ENCODE results near the gene CDX1. TPM values are rescaled to one million over a fixed set of nuclear protein-coding genes. Genes with fewer than 3 reads are reported as not detected.
A peak's percentile ranks its signal among the peaks of the same experiment; 100 is the strongest.

The CDX1 gene
- total and polyA plus RNA-seq, 2 experiments from 2014 or later, result 0.62 TPM; not detected in 1

DNA sequence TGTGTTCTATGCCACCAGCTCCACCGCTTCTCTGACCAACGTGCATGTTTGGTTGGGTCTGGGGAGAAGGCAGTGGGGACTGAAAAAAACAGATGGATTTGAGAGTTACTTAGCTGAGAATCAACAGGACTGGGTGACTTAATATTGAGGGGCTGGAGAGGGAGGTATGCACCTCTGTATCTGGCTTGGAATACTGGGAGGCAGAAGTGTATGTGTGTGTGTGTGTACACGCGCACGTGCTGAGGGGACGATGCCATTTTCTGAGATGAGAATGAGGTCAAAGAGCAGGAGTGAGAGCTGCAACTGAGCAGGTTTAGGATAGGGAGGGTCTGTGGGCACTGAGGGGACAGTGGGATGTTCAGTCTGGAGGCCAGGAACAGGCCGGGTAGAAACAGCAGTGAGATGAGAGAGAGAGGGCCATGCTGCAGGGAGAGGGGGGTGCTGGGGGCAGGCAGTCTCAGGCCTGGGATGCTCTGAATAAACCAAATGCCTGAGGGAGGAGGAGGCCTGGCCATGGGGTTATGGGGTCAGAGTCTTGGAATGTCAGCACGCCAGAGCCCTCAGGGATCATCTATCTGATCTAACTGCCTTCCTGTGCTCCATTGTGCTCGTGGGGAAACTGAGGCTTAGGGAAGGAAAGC is 24.9 kb upstream of the CDX1 start:
- Histone ChIP-seq H3K27me3 (no peaks in the 10 kb centered on the region), H3K4me1 (ENCODE audit: low read depth) (peaks cover 61% of the 10 kb centered on the region), H3K9me3 (ENCODE audit: low read depth) (no peaks in the 10 kb centered on the region), H3K36me3 (no peaks in the 10 kb centered on the region), H3K27ac (peak overlapping the region; percentile 82), H3K4me3 (no peak overlapping the region)
- TF ChIP-seq, protein P1, sequence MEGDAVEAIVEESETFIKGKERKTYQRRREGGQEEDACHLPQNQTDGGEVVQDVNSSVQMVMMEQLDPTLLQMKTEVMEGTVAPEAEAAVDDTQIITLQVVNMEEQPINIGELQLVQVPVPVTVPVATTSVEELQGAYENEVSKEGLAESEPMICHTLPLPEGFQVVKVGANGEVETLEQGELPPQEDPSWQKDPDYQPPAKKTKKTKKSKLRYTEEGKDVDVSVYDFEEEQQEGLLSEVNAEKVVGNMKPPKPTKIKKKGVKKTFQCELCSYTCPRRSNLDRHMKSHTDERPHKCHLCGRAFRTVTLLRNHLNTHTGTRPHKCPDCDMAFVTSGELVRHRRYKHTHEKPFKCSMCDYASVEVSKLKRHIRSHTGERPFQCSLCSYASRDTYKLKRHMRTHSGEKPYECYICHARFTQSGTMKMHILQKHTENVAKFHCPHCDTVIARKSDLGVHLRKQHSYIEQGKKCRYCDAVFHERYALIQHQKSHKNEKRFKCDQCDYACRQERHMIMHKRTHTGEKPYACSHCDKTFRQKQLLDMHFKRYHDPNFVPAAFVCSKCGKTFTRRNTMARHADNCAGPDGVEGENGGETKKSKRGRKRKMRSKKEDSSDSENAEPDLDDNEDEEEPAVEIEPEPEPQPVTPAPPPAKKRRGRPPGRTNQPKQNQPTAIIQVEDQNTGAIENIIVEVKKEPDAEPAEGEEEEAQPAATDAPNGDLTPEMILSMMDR (IDR thresholded peaks at IDR 0.05; ENCODE audit: low read depth, low read length), result no peak
- DNase-seq (ENCODE audit: low read depth in 1 of 2, low spot score in 1 of 2), result peak in 1 of 2 donors; percentile 74

DNA sequence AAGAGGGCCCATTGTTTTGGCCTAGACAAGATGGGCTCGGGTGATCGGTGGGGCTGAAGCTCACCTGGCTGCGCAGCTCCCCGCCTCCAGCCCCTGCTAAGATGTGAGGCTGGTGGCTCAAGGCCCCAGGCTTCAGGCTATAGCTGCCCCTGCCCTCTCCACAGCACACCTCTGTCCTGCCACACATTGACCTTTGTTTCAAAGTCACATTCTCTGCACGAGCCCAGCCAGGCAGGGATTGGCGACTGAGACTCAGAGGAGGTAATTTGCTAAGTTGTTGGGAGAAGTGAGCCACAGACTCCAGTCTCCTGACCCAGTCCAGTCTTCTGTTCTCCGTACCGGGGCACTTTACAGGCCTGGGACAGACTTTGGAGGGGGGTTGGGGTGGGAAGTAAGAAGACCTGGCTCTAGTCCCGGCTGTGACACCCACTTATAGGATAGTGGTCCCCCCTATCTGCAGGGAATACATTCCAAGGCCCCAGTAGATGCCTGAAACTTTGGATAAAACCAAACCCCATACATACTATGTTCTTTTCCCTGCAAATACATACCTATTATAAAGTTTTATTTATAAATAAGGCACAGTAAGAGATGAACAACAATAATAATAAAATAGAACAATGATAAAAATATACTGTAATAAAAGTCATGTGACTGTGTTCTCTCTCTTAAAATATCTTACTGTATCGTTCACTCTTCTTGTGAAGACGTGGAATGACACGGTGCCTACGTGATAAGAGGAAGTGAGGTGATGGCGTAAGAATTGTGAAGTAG is 24.2 kb upstream of the CDX1 start:
- Histone ChIP-seq H3K27me3 (no peaks in the 10 kb centered on the region), H3K27ac (peak overlapping the region; percentile 82), H3K4me1 (ENCODE audit: low read depth) (peaks cover 56% of the 10 kb centered on the region), H3K4me3 (no peak overlapping the region), H3K9me3 (ENCODE audit: low read depth) (no peaks in the 10 kb centered on the region), H3K36me3 (no peaks in the 10 kb centered on the region)
- no peak for DNase-seq (ENCODE audit: low read depth in 1 of 2, low spot score in 1 of 2)
- TF ChIP-seq, protein P1 (IDR thresholded peaks at IDR 0.05; ENCODE audit: low read depth, low read length), result no peak

DNA sequence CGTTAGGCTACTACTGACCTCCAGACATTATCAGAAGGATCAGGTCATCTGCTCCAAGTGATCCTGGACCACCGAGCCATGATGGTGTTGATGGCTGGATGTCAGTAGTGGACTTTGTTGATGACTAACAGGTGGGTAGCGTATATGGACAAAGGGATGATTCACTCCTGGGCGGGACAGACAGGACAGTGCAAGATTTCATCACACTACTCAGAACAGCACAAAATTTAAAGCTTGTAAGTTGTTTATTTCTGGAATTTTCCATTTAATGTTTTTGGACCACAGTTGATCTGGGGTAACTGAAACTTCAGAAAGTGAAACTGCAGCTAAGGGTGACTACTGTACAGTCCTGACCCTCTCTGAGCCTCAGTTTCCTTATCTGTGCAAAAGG is 23.6 kb upstream of the CDX1 start:
- no peaks in the 10 kb centered on the region for H3K36me3 ChIP-seq
- H3K4me3 ChIP-seq, result no peak overlapping the region
- DNase-seq (ENCODE audit: low read depth in 1 of 2, low spot score in 1 of 2), result peak in 1 of 2 donors; percentile 88
- peaks cover 50% of the 10 kb centered on the region for H3K4me1 ChIP-seq (ENCODE audit: low read depth)
- H3K27me3 ChIP-seq, result no peaks in the 10 kb centered on the region
- TF ChIP-seq, protein P1 (IDR thresholded peaks at IDR 0.05; ENCODE audit: low read depth, low read length), result no peak
- peak overlapping the region; percentile 70 for H3K27ac ChIP-seq
- no peaks in the 10 kb centered on the region for H3K9me3 ChIP-seq (ENCODE audit: low read depth)

DNA sequence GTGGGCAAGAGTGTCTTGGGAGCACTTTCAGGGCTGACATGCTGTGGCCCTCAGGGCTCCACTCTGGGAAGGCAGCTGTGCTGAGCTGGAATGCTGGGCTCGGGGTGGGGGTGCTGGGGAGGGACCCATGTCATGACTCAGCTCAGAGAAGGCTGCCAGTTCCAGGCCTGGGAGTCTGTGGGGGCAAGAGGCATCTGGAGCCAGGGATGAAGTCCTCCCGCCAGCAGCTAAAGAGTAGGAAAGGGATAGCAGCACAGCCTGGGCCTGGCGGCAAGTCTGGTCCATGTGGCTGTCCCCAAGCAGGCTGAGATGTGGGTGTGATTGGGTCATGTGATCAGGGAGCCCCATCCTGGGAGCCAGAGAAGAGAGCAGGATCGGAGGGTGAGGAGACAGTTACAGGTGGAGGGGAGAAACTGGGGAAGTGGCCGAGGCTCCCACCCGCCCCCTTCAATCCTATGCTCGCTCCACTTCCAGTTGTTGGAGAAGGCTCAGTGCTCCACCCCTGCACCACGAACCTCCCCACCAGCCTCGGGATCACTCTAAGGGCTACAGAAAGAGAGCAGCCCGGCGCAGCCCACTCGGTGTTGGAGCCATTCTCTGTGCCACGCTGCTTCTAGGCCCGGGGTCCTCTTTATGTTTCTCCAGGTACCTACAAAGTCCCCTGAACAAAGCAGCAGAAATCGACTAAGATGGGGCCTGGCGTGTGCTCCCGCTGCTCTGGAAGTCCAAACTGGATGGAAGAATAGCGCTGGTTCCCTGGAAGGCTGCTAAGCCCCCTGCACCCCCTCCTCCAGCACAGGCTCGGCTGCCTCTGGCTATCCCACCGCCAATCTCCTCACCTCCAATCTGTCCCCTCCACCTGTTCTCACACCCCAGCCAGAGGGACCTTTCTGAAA is 23.0 kb upstream of the CDX1 start:
- H3K4me3 ChIP-seq, result no peak overlapping the region
- no peaks in the 10 kb centered on the region for H3K36me3 ChIP-seq
- H3K4me1 ChIP-seq (ENCODE audit: low read depth), result peaks cover 43% of the 10 kb centered on the region
- peak in 1 of 2 donors; percentile 95 for DNase-seq (ENCODE audit: low read depth in 1 of 2, low spot score in 1 of 2)
- no peaks in the 10 kb centered on the region for H3K9me3 ChIP-seq (ENCODE audit: low read depth)
- H3K27me3 ChIP-seq, result no peaks in the 10 kb centered on the region
- peak overlapping the region; percentile 70 for H3K27ac ChIP-seq
- TF ChIP-seq, protein P1 (IDR thresholded peaks at IDR 0.05; ENCODE audit: low read depth, low read length), result no peak

DNA sequence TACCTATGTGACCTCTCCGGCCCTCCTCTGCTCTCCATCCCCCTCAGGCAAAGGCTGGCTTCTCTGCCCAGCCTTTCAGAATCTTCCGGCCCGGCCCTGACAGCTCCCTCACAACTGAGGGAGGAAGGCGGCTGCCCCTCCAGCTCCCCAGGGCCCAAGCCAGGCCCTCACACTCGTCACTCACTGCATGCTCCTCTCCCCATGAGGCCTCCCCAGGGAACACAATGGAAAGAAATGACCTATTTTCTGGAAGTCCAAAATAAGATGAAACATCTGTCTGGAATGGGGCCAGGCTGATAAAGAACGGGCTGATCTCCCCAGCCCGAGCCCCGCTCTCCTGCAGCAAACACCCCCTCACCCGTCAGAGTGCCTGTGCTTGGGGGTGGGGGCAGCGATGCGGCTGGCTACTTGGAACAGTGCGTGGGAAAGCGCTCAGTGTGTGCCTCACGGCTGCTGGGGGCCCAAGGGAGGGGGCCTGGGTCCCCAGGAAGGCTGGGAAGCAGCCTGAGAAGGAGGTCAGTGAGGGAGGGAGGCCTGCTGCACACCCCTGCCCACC is 22.3 kb upstream of the CDX1 start:
- Histone ChIP-seq H3K36me3 (no peaks in the 10 kb centered on the region), H3K4me1 (ENCODE audit: low read depth) (peaks cover 36% of the 10 kb centered on the region), H3K27me3 (no peaks in the 10 kb centered on the region), H3K27ac (peak overlapping the region; percentile 70), H3K9me3 (ENCODE audit: low read depth) (no peaks in the 10 kb centered on the region), H3K4me3 (no peak overlapping the region)
- peak; percentile 37 to 96 for DNase-seq (ENCODE audit: low read depth in 1 of 2, low spot score in 1 of 2)
- TF ChIP-seq, protein P1 (IDR thresholded peaks at IDR 0.05; ENCODE audit: low read depth, low read length), result no peak

Data from cardiac muscle cell (in vitro differentiated cells and primary cell).